ENCODE data around the gene TMEM191C.
"Not testable (repeated sequence)": the region's sequence is repeated elsewhere in the genome, so short reads cannot be mapped to it uniquely, and the experiment has no call there.

The TMEM191C gene

DNA sequence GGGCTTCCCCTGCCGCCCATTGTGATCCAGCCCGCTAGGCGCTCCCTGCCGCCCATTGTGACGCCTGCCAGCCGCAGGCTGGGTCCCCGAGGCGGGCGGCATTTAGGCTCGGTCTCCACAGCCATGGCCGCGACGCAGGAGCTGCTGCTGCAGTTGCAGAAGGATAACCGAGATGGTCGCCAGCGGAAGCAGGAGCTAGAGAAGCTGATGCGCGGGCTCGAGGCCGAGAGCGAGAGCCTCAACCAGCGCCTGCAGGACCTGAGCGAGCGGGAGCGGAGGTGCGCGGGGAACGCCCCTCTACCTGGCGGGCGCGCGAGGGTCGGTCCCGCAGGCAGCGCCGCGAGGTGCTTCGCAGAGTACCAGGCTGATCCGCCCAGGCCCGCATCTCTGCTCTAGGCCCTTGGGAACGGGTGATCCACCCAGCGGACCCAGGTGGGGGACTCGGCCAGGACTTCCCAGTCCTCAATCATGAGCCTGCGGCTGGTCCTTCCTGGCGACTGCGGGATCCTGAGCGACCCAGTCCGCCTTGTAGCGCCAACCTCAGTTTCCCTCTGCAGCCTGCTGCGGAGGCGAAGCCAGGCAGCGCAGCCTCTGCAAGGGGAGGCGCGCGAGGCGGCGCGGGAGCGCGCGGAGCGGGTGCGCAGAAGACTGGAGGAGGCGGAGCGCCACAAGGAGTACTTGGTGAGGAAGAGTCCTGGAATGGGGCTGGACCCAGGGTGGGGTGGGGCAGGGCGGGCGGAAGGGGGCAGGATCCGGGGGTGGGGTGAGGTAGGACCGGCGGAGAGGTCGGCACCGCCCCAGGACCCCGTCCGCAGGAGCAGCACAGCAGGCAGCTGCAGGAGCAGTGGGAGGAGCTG lies at the start of gene TMEM191C:
TMEM191C (plus strand) TSS at position 51 of the 857 bp plus-strand sequence; CDS start at position 124, 73 bp downstream.
- DNase-seq: not testable (repeated sequence)

- not testable (repeated sequence) for DNase-seq
Observed at GRCh38 chr22:21417853-21418252, 49.3 kb upstream of the TMEM191C start.

DNA sequence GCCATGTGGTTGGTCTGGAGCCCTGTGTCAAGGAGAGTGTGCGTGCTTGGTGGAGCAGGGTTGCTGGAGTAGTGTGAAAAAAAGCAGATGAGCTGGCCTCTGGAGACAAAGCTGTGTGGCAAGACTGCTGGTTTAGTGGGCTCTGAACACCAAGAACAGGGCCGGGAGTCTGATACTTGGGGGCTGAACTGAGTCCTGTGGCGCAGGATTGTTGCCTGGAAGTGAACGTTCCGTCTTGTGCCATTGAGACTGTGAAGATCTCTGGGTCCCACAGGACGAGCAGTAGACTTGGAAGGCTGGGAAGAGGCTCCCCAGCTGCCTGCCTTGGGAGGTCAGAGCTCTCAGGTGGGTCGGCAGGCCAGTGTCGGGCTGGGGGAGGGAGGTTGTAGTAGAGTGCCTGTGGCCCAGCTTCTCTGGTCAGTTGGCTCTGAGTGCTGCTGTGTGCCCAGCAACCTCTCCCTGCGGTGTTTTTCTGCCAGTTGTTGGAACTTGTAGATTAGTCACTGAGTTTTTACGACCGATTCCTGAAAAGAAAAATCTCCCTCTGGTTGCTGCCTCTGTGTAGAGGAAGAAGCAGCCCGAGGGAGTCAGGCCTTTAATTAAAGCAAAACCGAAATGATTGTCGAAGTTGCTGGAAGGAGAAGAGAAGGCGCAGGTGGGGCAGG lies 48.1 kb upstream of the TMEM191C start:
- DNase-seq: not testable (repeated sequence)

- not testable (repeated sequence) for DNase-seq
Observed at GRCh38 chr22:21420180-21420763, 46.9 kb upstream of the TMEM191C start.

- not testable (repeated sequence) for DNase-seq
Observed at GRCh38 chr22:21424084-21424709, 43.0 kb upstream of the TMEM191C start.

GRCh38 chr22:21434378-21435233 lies 32.6 kb upstream of the TMEM191C start:
- not testable (repeated sequence) for DNase-seq

- DNase-seq: not testable (repeated sequence)
Observed at GRCh38 chr22:21435998-21436810, 31.0 kb upstream of the TMEM191C start.

- DNase-seq: not testable (repeated sequence)
Observed at GRCh38 chr22:21438013-21438412, 29.2 kb upstream of the TMEM191C start.

DNA sequence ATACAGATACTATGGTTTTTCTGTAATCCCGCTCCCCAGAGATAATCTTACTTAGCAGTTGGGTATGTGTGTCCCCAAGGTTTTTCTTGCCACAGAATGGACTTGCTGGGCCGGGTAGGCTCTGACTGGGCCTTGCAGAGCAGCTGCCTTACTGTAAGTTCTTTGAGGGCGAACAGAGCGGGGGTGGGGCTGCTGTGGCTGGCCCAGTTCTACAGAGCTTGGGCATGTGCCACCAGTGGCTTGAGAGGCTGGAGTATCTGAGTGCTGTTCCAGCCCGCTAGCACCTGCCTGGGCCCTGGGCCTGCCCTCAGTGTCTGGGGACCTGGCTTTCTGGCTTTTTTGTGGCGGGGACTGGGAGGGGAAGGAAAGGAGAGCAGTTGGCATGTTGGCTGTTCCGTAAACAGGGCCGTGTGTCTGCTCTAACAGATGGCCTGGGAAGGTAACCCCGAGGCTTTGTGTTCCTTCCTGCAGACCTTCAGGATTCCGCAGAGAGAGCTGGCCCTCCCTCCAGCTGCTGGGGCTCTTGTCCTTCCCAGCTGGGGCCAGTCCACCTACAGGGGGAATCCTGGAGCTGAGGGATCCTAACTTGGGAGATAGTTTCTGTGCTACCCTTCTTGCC lies 27.1 kb upstream of the TMEM191C start:
- not testable (repeated sequence) for DNase-seq

DNA sequence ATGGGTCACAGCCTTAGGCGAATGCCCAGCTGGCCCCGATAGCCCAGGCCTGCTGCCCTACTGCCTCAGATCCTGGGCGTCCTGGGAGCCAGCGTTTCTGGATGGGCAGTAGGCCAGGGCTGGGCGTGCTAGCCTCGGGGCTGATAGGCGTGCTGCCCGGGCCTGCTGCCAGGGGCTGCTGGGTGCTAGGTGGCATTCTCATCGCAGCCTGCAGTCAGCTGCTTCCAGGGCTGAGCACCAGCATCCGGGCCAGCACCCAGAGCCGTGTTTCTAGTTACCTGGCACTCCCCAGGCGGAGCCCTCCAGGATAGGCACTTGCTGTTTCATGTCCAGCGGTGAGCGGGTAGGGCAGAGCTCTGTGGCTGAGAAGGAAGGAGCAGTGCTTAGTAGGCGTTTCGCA lies 26.5 kb upstream of the TMEM191C start:
- not testable (repeated sequence) for DNase-seq

DNA sequence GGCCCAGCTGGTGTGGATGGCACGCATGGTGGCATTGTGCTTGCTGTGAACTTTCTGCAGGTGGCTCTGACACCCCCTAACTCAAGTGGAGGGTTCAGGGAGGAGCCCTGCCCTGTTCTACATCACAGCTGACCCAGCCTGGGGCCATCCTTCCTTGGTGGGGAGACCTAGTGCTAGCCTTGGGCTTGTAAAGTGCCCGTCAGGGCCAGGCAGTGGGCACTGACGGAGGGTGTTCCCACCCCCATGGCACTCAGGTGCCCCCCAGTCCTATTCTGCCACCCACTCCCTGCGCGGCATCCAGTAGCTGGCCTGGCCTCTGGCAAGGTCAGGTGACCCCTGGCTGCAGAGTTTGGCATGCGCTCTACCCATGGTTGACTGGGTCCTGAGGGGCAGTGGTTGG lies 26.0 kb upstream of the TMEM191C start:
- DNase-seq: not testable (repeated sequence)

- DNase-seq: not testable (repeated sequence)
Observed at GRCh38 chr22:21442123-21442522, 25.1 kb upstream of the TMEM191C start.

DNA sequence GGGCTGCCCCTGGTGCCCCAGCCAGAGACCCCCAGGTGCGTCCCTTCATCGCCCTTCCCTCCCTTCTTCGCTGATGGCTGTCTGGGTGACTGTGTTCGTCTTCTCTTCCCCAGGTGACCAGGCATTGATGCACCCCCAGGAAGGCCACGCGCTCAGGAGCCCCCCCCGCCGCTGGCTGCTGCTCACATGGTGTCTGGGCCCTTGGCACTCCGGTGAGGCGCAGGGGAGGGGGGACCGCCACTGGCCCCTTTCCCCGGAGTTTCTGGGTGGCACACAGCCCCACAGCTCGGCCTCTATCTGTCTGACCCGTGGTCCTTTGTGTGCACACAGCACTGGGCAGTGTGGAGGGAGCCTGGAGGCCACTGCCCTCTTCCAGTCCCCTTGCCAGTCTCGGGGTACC lies 24.5 kb upstream of the TMEM191C start:
- not testable (repeated sequence) for DNase-seq

DNA sequence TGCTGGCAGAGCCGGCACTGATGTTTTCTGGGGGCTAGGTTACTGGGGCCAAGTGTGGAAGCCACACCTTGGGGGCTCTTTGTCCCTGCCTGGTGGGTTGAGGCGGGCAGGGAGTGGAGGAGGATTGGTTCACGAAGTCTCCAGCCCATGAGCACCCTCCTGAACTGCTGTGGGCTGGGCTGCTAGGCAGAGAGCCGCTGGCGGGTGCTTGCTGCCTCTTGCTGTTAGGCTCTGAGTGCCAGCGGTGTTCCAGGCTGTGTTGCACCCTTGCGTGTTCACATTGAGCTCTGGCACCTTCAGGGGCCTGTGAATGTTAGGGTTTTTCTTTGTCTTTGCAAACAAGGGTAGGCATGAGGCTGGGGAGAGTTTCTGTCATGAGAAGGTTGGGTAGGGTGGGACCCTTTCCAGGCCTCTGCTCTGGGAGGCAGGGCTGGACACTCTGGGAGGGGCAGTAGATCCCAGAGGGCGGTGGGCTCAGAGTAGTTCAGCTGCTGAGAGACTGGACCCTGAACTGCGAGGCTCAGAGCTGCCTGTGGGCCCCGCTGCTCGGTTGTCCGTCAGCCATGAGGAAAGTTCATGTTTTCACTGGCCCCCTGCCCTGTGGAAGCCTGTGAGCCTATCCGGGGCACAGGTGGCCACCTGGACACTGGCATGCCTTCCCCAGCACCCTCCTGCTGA lies 24.0 kb upstream of the TMEM191C start:
- DNase-seq: no peak

DNA sequence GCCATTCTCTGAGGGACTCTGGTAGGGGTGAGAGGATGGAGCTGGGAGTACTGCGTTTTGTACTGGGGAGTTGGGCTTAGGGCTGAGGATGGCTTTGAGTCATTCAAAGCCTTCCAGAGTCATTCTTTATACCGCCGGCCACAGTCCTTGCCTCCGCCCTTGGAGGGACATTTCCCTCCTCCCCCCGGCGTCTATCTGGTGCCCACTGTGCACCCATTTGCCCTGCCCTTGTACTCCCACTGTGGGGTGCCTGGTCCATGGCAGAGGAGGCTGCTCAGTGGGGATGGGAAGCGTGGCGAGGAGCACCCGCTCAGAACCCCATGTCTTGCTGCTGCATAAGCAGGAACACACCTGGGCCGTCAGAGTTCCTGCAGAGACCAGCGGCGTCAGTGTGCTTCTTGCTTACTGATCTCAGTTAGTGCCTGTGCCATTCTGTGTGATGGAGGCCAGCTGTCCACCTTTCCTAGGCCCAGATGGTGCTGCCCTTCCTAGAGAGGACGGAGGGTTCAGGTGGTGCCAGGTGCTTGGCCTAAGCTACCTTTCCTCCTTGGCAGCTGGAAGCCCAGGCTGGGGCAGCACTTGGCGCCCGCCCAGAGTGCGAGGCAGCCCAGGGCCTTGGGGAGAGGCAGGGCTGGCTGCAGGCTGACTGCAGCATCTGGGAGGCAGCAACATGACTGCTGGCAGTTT lies 23.3 kb upstream of the TMEM191C start:
- no peak for DNase-seq

DNA sequence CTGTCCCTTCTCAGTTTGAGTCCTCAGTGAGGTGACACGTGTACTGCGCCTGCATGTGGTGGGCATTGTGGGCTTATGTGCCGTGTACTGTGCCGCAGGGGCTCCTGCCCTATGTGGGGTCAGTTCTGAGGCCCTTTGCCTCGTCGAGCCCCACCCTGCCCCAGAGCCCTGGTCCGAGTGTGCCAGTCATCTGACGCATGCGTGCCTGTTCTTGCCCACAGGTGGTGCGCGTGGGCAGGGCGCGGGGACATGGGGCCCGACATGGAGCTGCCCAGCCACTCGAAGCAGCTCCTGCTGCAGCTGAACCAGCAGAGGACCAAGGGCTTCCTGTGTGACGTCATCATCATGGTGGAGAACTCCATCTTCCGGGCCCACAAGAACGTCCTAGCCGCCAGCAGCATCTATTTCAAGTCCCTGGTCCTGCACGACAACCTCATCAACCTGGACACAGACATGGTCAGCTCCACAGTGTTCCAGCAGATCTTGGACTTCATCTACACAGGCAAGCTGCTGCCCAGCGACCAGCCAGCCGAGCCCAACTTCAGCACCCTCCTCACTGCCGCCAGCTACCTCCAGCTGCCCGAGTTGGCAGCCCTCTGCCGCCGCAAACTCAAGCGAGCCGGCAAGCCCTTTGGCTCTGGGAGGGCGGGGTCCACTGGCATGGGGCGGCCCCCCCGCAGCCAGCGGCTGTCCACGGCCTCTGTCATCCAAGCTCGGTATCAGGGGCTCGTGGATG lies 22.3 kb upstream of the TMEM191C start:
- no peak for DNase-seq

DNA sequence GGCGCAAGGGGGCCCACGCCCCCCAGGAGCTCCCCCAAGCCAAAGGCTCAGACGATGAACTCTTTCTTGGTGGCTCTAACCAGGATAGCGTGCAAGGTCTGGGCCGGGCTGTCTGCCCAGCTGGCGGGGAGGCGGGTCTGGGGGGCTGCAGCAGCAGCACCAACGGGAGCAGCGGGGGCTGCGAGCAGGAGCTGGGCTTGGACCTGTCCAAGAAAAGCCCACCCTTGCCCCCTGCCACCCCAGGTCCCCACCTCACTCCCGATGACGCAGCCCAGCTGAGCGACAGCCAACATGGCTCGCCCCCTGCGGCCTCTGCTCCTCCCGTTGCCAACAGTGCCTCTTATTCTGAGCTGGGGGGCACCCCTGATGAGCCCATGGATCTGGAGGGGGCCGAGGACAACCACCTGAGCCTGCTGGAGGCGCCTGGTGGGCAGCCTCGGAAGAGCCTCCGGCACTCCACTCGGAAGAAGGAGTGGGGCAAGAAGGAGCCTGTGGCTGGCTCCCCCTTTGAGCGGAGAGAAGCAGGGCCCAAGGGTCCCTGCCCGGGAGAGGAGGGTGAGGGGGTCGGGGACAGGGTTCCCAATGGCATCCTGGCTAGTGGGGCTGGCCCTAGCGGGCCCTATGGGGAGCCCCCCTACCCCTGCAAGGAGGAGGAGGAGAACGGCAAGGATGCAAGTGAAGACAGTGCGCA lies 21.6 kb upstream of the TMEM191C start:
- DNase-seq: no peak

Measured in NCI-H1092 (cell line).